SJSA1 (cell line): ENCODE results near the gene IL17RC. TPM values are rescaled to one million over a fixed set of nuclear protein-coding genes. Genes with fewer than 3 reads are reported as not detected.
A peak's percentile ranks its signal among the peaks of the same experiment; 100 is the strongest.

Experiments
- DNase-seq, 2 experiments: peaks; one replicate each; pipeline ENCODE4 v3.0.0-alpha.2; 2015 to 2020; ENCODE audit warnings: low spot score in 2 of 2, low read depth in 1 of 2
- H3K27ac ChIP-seq: fragments of 250-450 bp; sonication (Bioruptor Pico); 2 replicates; pipeline ENCODE4 v1.5.1; 2020; ENCODE audit warnings: mild to moderate bottlenecking, moderate library complexity
- H3K27me3 ChIP-seq: fragments of 250-450 bp; sonication (Bioruptor Pico); replicated peaks from 2 replicates; pipeline ENCODE4 v1.5.1; 2020; ENCODE audit warnings: mild to moderate bottlenecking, moderate library complexity
- H3K36me3 ChIP-seq: fragments of 250-450 bp; sonication (Bioruptor Pico); 2 replicates; pipeline ENCODE4 v1.5.1; 2020; ENCODE audit warnings: mild to moderate bottlenecking
- H3K4me1 ChIP-seq: fragments of 250-450 bp; sonication (Bioruptor Pico); replicated peaks from 2 replicates; pipeline ENCODE4 v1.6.1; 2021; ENCODE audit warnings: mild to moderate bottlenecking
- H3K4me3 ChIP-seq: fragments of 250-450 bp; sonication (Bioruptor Pico); 2 replicates; pipeline ENCODE4 v1.5.1; 2020; ENCODE audit warnings: mild to moderate bottlenecking
- H3K9me3 ChIP-seq: fragments of 250-450 bp; sonication (Bioruptor Pico); replicated peaks from 2 replicates; pipeline ENCODE4 v1.5.1; 2020; ENCODE audit warnings: mild to moderate bottlenecking
- total RNA-seq: library from RNA; depleted of rRNA; stranded (reverse); fragments of >200 nt; shearing (Covaris generic); gene quantifications from 2 replicates; pipeline ENCODE4 v1.2.3, GENCODE V29; 2014

IL17RC gene
- total RNA-seq, 1 experiment from 2014 or later, result 19.5 TPM

DNA sequence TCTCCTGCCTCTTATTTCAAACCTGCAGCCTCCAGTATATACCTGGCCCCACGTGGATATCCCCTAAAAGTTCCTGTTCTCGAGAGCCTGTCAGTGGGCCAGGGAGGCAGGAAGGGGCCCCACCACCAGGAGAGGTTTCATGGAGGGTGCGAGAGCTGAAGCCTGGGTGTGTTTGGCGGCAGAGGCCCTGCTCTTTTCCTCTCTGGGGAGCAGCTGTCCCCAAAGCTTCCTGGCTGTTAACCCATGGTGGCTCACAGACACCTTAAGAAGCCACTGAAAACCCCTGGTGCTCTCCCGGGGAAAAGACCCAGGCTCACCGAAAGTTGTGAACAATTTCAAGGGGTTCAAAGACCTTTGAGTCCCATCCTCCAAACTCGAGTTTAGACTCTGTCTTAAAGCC is 34.2 kb downstream of the IL17RC start:
- no peak overlapping the region for H3K4me3 ChIP-seq
- H3K9me3 ChIP-seq, result no peaks in the 10 kb centered on the region
- no peak for DNase-seq

DNA sequence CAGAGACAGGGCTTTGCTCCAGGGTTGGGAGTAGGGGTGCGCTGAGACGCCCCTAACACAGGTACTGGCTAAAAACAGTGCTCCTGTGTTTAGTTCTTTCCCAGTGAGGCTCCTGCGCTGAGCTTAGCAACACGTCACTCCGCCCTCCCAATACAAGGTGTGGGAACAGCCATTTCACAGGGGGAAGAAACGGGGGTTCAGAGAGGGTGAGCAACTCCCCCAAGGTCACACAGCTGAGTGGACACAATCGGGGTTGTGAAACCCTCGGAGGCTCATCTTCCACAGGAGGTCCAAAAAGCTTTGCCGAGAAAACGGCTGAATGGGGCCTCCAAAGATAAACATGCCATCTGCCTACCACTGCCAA is 34.7 kb downstream of the IL17RC start:
- H3K27me3 ChIP-seq, result no peaks in the 10 kb centered on the region
- peaks cover 21% of the 10 kb centered on the region for H3K4me1 ChIP-seq
- H3K27ac ChIP-seq, result no peak overlapping the region
- H3K36me3 ChIP-seq, result no peaks in the 10 kb centered on the region
- H3K4me3 ChIP-seq, result peak overlapping the region; percentile 46
- H3K9me3 ChIP-seq, result no peaks in the 10 kb centered on the region
- DNase-seq, result no peak

More for the DNA sequence above, 34.2 kb downstream of the IL17RC start:
- no peak overlapping the region for H3K27ac ChIP-seq
- no peaks in the 10 kb centered on the region for H3K27me3 ChIP-seq
- H3K4me1 ChIP-seq, result peaks cover 26% of the 10 kb centered on the region
- no peaks in the 10 kb centered on the region for H3K36me3 ChIP-seq

DNA sequence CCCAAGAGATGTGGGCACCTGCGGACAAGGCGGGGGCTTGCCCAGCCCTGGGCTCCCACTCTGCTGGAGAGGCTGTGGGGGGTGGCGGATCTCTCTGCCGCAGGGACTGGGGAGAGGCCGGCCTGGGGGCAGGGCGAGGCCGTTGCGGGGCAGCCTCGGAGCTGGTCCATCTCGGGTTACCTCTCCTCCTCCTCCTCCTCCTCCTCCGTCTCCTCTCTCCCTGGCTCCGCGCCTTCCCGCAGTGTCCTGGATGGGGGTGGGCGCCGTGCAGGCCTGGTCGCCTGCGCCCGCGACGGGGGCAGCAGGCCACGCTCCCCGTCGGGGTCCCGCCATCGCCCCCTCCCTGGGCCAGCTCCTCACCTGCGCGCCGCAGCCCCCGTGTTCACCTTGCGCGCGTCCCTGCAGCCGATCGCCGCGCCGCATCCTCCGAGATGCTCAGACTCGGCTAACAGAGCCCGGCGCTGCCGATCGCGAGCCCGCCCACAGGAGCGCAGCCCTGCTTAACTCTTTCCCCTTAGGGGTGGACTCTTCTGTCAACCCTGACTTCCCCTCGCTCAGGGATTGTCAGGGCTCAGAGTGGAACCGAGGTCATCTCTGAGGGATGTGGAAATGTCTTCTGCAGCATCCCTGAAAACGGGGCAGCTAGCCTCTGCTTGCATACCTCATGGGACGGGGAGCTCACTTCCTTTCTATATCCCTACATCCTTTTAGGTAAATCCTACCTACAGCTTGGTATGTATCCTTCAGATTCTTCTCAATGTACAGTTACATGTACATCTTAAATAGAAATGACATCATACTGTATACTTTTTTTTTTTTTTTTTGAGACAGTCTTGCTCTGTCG is 35.3 kb downstream of the IL17RC start, which contains the start of gene PRRT3:
Gene PRRT3 (minus strand): TSS at position 447 of the 844 bp plus-strand sequence. CDS start 2,293 bp downstream, outside the sequence.
- H3K27ac ChIP-seq, result no peak within 1 kb of the TSS
- no peaks in the 10 kb centered on the region for H3K36me3 ChIP-seq
- no peaks in the 10 kb centered on the region for H3K9me3 ChIP-seq
- H3K4me3 ChIP-seq, result peak within 1 kb of the TSS; percentile 46
- H3K4me1 ChIP-seq, result peaks cover 15% of the 10 kb centered on the region
- no peak for DNase-seq
- no peaks in the 10 kb centered on the region for H3K27me3 ChIP-seq

DNA sequence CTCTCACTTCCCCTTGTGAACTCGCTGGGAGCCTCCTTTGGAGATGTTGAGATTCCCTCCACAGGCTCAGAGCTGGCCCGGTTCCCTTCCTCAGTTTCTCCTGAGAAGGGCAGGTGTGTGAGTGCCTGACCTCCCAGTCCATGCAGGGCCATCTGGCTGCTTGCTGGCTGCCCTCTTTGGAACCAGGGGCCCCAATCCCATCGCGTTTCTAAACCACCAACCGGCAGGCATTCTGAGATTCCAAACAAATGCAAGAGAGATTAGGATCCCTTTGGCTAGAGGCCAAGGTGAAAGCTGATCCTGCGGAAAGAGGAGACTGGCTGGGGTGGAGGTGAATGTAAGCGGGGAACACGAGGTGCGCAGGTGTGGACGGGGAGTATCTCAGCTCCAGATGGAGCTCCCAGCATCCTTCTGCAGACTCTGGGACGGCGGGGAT is 38.2 kb downstream of the IL17RC start:
- peaks cover 9% of the 10 kb centered on the region for H3K4me1 ChIP-seq
- no peaks in the 10 kb centered on the region for H3K9me3 ChIP-seq
- no peak for DNase-seq
- no peaks in the 10 kb centered on the region for H3K36me3 ChIP-seq
- H3K4me3 ChIP-seq, result no peak overlapping the region
- no peaks in the 10 kb centered on the region for H3K27me3 ChIP-seq
- no peak overlapping the region for H3K27ac ChIP-seq

DNA sequence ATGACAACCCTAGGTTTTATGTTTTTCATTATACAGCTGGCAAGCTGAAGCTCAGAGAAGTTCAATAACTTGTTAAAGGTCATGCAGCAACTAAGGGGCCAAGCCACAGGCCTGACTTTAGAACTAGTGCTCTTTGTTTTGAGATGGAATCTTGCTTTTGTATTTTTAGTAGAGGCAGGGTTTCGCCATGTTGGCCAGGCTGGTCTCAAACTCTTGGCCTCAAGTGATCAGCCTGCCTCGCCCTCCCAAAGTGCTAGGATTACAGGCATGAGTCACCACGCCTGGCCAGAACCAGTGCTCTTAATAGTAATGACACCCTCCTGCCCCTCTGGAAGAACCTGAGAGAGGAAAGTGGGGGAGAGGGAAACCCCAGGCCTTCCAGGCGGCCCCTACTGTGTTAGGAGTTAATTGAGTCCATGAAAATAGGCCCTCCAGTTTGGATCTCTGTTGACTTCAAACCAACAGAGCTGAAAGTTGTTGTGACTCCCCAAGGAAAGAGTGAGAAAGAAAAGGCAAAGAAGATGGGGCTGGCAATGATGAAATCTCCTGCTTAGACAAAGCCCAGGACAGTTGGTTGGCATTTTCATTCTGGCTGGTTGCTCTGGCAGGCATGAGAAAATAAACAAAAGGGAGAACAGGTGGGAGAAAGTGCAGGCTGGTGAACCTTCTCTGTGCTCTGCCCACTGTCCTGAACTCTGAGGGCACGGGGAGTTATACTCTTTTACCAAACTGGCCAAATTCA is 38.9 kb downstream of the IL17RC start:
- Histone ChIP-seq H3K27ac (no peak overlapping the region), H3K36me3 (no peaks in the 10 kb centered on the region), H3K4me1 (peaks cover 9% of the 10 kb centered on the region), H3K9me3 (no peaks in the 10 kb centered on the region), H3K4me3 (no peak overlapping the region), H3K27me3 (no peaks in the 10 kb centered on the region)
- no peak for DNase-seq

DNA sequence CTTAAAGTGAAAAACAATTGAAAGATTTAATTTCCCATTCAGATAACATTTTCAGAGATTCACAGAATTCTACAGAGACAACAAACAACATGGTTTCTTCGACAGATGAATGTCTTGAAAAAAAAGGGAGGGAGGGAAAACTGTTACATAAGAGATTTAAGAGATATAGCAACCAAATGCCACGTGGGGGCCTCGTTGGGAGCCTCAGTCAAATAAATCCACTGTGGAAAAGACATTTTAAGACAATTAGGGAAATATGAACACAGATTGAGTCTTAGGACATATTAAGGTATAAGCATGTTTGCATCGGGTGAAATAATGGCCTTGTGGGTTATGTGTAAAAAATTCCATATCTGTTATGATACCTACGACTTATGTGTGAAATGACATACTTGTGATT is 40.3 kb downstream of the IL17RC start:
- H3K4me1 ChIP-seq, result peaks cover 2% of the 10 kb centered on the region
- no peaks in the 10 kb centered on the region for H3K9me3 ChIP-seq
- no peaks in the 10 kb centered on the region for H3K36me3 ChIP-seq
- H3K27ac ChIP-seq, result no peak overlapping the region
- no peak for DNase-seq
- no peaks in the 10 kb centered on the region for H3K27me3 ChIP-seq
- H3K4me3 ChIP-seq, result no peak overlapping the region

DNA sequence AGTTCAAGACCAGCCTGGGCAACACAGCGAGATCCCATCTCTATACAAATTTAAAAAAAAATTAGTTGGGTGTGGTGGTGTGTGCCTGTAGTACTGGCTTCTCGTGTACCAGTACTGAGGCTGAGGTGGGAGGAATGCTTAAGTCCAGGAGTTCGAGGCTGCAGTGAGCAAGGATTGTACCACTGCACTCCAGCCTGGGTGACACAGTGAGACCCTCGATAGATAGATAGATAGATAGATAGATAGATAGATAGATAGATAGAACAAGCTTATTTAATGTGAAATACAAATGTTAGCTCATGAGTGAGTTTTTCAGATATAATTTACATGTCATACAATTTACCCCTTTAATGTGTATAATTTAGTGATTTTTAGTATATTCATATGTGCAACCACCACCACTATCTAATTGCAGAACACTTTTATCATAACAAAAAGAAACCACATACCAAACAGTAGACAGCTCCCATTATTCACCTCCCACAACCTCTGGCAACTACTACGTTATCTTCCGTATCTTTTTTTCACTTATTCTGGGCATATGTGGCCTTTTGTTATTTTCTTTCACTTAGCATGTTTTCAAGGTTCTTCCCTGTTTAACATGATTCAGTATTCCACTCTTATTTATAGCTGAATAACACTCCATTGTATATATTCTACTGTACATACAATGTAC is 48.4 kb downstream of the IL17RC start:
- H3K36me3 ChIP-seq, result peaks cover 50% of the 10 kb centered on the region
- no peaks in the 10 kb centered on the region for H3K27me3 ChIP-seq
- no peak overlapping the region for H3K27ac ChIP-seq
- DNase-seq, result no peak
- peaks cover 8% of the 10 kb centered on the region for H3K4me1 ChIP-seq
- no peak overlapping the region for H3K4me3 ChIP-seq
- no peaks in the 10 kb centered on the region for H3K9me3 ChIP-seq

DNA sequence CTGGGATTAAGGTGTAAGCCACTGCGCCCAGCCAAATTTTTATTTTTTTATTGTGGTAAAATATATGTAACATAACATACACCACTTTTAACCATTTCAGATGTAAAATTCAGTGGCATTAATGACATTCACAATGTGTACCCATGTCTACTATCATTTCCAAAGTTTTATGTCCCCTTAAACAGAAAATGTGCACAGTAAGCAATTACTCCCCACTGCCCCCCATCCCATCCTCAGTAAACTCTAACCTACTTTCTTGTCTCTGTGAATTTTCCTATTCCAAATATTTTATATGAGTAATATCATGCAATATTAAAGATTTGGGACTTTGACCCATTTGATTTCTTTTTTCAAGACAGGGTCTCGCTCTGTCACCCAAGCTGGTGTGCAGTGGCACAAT is 49.9 kb downstream of the IL17RC start:
- H3K9me3 ChIP-seq, result no peaks in the 10 kb centered on the region
- H3K36me3 ChIP-seq, result peaks cover 60% of the 10 kb centered on the region
- H3K27ac ChIP-seq, result no peak overlapping the region
- no peak overlapping the region for H3K4me3 ChIP-seq
- no peaks in the 10 kb centered on the region for H3K27me3 ChIP-seq
- peaks cover 15% of the 10 kb centered on the region for H3K4me1 ChIP-seq
- no peak for DNase-seq

DNA sequence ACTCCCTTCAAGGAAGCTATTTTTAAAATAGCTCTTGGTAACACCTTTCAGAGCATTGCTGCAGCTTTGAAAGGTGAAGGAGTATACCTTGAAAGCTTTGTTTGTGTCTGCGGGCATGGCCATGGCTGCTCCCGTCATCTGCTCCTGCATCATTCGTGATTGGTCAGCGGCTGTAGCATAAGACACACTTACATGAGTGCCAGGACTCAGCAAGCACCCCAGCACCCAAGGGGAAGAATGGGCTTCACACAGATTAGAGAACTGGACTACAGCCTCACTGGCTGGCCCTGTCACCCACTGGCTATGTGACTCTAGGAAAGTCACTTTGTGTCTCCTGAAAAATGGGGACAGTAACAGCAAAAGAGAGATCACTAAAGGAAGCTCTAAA is 52.7 kb downstream of the IL17RC start:
- H3K36me3 ChIP-seq, result peaks cover 67% of the 10 kb centered on the region
- no peak overlapping the region; the same call in 1 of the 2 replicates for H3K27ac ChIP-seq
- H3K27me3 ChIP-seq, result no peaks in the 10 kb centered on the region
- no peak for DNase-seq
- H3K4me1 ChIP-seq, result peaks cover 15% of the 10 kb centered on the region
- no peak overlapping the region for H3K4me3 ChIP-seq
- no peaks in the 10 kb centered on the region for H3K9me3 ChIP-seq

DNA sequence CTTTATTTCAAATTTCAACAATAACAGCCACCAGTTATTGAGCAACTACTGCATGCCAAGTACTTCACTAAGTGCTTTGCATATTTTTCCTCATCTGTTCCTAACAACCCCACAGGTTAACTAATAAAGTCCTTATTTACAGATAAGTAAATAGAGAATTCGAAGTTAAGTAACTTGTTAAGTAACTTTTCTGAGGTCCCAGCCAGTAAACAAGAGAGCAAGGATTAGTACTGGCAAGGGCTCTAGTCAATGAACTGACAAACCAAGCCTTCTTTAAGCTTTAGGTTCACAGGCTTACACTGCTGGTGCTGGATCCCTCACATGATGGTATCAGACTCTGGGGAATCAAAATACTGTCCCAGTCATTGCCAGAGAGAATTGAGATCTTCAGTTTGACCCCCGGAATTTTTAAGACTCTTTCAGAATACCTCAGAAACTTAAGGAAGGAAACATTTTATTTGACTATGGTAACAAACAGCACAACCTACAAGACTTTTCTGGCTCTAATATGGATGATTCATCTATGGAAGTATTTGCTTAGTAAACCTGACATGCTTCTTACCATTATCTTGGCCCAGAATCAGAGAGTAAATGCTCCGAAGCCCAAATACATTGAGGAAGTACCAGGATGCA is 53.2 kb downstream of the IL17RC start:
- Histone ChIP-seq H3K4me1 (peaks cover 15% of the 10 kb centered on the region), H3K36me3 (peaks cover 70% of the 10 kb centered on the region), H3K27ac (peak overlapping the region; percentile 24; the same call in 1 of the 2 replicates), H3K27me3 (no peaks in the 10 kb centered on the region), H3K4me3 (no peak overlapping the region), H3K9me3 (no peaks in the 10 kb centered on the region)
- DNase-seq, result peak in 1 of 2 experiments; percentile 33

DNA sequence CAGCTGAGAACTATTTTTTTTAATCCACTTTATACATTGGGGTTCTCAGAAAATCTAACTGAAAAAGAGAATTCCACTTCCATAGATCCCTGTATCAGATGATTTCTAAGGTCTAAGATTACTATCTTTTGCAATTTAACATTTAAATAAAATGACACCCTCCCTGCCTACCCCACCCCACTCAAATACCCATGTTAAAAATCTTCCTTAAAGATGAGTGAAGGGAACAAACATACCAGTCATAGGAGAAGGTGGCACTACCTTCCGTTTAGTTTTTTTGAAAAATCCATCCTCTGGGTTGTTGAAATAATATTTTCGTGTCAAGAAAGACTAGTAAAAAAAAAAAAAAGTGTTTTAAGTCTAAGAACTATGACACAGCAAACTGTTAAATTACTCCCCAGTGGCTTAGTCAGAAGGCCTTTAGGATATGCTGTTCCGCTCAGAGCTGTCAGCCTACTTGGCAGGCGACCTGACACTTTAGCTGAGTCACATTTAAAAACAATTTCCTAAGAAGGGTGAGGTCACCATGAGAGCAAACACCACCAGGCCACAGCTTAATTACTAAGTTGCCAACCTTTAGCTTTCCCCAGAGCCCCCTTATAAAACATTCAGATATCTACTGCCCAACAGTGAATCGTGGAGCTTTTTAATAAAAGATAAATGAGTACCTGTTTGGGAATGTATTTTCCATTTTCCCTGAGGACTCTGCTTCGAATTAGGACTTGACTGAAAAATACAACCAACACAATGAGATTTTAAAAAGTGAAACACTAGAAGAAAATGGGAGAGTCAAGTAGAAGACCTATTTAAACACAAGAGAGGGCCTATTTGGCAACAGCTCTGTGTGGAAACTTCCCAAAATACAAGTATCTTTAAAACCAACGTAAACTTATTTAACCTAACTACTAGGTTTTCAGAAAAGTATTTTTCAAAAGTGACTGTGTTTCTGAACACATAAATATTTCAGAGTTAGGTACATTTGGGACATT is 60.1 kb downstream of the IL17RC start:
- H3K4me1 ChIP-seq, result peaks cover 15% of the 10 kb centered on the region
- peak; percentile 75 to 77 for DNase-seq
- H3K27ac ChIP-seq, result peak overlapping the region; percentile 81
- H3K36me3 ChIP-seq, result peaks cover 41% of the 10 kb centered on the region
- no peak overlapping the region for H3K4me3 ChIP-seq
- no peaks in the 10 kb centered on the region for H3K9me3 ChIP-seq
- no peaks in the 10 kb centered on the region for H3K27me3 ChIP-seq

DNA sequence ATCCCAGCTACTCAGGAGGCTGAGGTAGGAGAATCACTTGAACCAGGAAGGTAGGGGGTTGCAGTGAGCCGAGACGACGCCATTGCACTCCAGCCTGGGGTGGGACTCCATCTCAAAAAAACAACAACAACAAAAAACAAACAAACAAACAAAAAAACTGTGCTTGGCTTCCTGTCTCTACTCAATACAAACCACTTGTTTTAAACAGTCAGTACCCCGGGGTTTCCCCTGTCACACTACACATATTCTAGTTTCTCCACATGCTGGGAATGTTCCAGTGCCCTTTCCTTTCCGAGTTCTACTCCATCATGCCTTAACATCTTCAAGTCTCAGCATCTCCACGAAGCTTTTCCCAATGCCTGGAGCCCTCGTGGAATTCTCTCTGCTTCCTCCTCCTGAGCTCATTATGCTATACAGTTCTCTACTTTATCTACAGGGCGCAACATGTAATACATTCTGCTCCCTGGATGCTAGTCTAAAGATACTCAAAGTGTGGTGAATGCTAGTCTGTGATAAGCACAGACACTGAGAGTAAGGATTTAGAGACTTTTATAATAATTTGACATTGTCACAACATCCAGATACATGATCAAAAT is 61.9 kb downstream of the IL17RC start:
- Histone ChIP-seq H3K4me1 (peaks cover 15% of the 10 kb centered on the region), H3K9me3 (no peaks in the 10 kb centered on the region), H3K27me3 (no peaks in the 10 kb centered on the region), H3K36me3 (peaks cover 43% of the 10 kb centered on the region), H3K4me3 (no peak overlapping the region), H3K27ac (no peak overlapping the region)
- no peak for DNase-seq
